HUES48 (cell line): Measurements from ENCODE around the gene SIRT7.
A peak's percentile ranks its signal among the peaks of the same experiment; 100 is the strongest.

ENCODE experiments used
- H3K27ac ChIP-seq: one replicate; pipeline ENCODE4 v1.7.0; 2013; ENCODE audit warnings: low read depth, low read length, inconsistent platforms
- H3K27me3 ChIP-seq: 2 replicates; pipeline ENCODE4 v1.6.1; 2013; ENCODE audit warnings: mild to moderate bottlenecking, low read length; ENCODE audit not compliant: control insufficient read depth, insufficient read depth
- H3K36me3 ChIP-seq: 2 replicates; pipeline ENCODE4 v1.6.1; 2013; ENCODE audit warnings: low read length; ENCODE audit not compliant: control insufficient read depth, insufficient read depth
- H3K4me1 ChIP-seq: 2 replicates; pipeline ENCODE4 v1.6.1; 2013; ENCODE audit warnings: mild to moderate bottlenecking, low read length; ENCODE audit not compliant: control insufficient read depth, insufficient read depth
- H3K4me3 ChIP-seq: 2 replicates; pipeline ENCODE4 v1.5.1; 2013; ENCODE audit warnings: mild to moderate bottlenecking, low read depth, low read length
- H3K9ac ChIP-seq: 2 replicates; pipeline ENCODE4 v1.6.1; 2013; ENCODE audit warnings: mild to moderate bottlenecking, low read depth, low read length, moderate library complexity
- H3K9me3 ChIP-seq: 2 replicates; pipeline ENCODE4 v1.6.1; 2013; ENCODE audit warnings: low read length; ENCODE audit not compliant: control insufficient read depth, insufficient read depth

The SIRT7 gene

GRCh38 chr17:81899514-81900166 lies 18.3 kb downstream of the SIRT7 start:
- Histone ChIP-seq H3K9ac (no peak overlapping the region), H3K27ac (no peak overlapping the region), H3K9me3 (no peaks in the 10 kb centered on the region), H3K4me1 (no peaks in the 10 kb centered on the region), H3K36me3 (peaks cover 53% of the 10 kb centered on the region), H3K27me3 (peaks cover 24% of the 10 kb centered on the region), H3K4me3 (no peak overlapping the region)

- Histone ChIP-seq H3K9me3 (no peaks in the 10 kb centered on the region), H3K36me3 (peaks cover 55% of the 10 kb centered on the region), H3K4me1 (no peaks in the 10 kb centered on the region), H3K4me3 (no peak overlapping the region), H3K27me3 (peaks cover 24% of the 10 kb centered on the region), H3K9ac (no peak overlapping the region), H3K27ac (peak overlapping the region; percentile 27)
These were observed 19.1 kb downstream of the SIRT7 start for GRCh38 chr17:81898885-81899284.

- Histone ChIP-seq H3K27ac (peak overlapping the region; percentile 55), H3K9ac (no peak overlapping the region)
These were observed 19.7 kb downstream of the SIRT7 start for GRCh38 chr17:81898029-81898866.

GRCh38 chr17:81895400-81895799 lies 22.6 kb downstream of the SIRT7 start:
- Histone ChIP-seq H3K36me3 (peaks cover 59% of the 10 kb centered on the region), H3K27ac (no peak overlapping the region), H3K9me3 (no peaks in the 10 kb centered on the region), H3K4me1 (no peaks in the 10 kb centered on the region), H3K27me3 (no peaks in the 10 kb centered on the region), H3K4me3 (no peak overlapping the region), H3K9ac (no peak overlapping the region)

More at GRCh38 chr17:81898029-81898866, 19.7 kb downstream of the SIRT7 start:
- Histone ChIP-seq H3K9me3 (no peaks in the 10 kb centered on the region), H3K27me3 (peaks cover 24% of the 10 kb centered on the region), H3K4me3 (no peak overlapping the region), H3K36me3 (peaks cover 59% of the 10 kb centered on the region), H3K4me1 (no peaks in the 10 kb centered on the region)

- Histone ChIP-seq H3K9ac (peak overlapping the region; percentile 91; the same call in 1 of the 2 replicates), H3K27me3 (no peaks in the 10 kb centered on the region), H3K27ac (peak overlapping the region; percentile 97), H3K36me3 (peaks cover 61% of the 10 kb centered on the region), H3K4me1 (peaks cover 8% of the 10 kb centered on the region; the same call in 1 of the 2 replicates), H3K9me3 (no peaks in the 10 kb centered on the region), H3K4me3 (peak overlapping the region; percentile 84; the same call in 1 of the 2 replicates)
These were observed 26.7 kb downstream of the SIRT7 start for GRCh38 chr17:81891303-81891552.

- peak overlapping the region; percentile 91 for H3K9ac ChIP-seq
- H3K4me3 ChIP-seq = peak overlapping the region; percentile 84
- H3K27ac ChIP-seq = peak overlapping the region; percentile 97
- peaks cover 64% of the 10 kb centered on the region for H3K36me3 ChIP-seq
- H3K9me3 ChIP-seq = no peaks in the 10 kb centered on the region
- H3K27me3 ChIP-seq = no peaks in the 10 kb centered on the region
- peaks cover 8% of the 10 kb centered on the region; the same call in 1 of the 2 replicates for H3K4me1 ChIP-seq
These were observed 27.3 kb downstream of the SIRT7 start for GRCh38 chr17:81890447-81891302.

- H3K4me3 ChIP-seq = no peak overlapping the region
- no peak overlapping the region for H3K9ac ChIP-seq
- H3K27ac ChIP-seq = no peak overlapping the region
- H3K4me1 ChIP-seq = peaks cover 8% of the 10 kb centered on the region; the same call in 1 of the 2 replicates
- H3K27me3 ChIP-seq = no peaks in the 10 kb centered on the region
- peaks cover 67% of the 10 kb centered on the region for H3K36me3 ChIP-seq
- no peaks in the 10 kb centered on the region for H3K9me3 ChIP-seq
These were observed 28.4 kb downstream of the SIRT7 start for GRCh38 chr17:81889602-81890001.

GRCh38 chr17:81888988-81889595 lies 28.9 kb downstream of the SIRT7 start:
- Histone ChIP-seq H3K4me1 (peaks cover 8% of the 10 kb centered on the region; the same call in 1 of the 2 replicates), H3K27ac (no peak overlapping the region), H3K9ac (no peak overlapping the region), H3K4me3 (no peak overlapping the region), H3K9me3 (no peaks in the 10 kb centered on the region), H3K36me3 (peaks cover 67% of the 10 kb centered on the region), H3K27me3 (no peaks in the 10 kb centered on the region)

- H3K9ac ChIP-seq = no peak overlapping the region
- H3K36me3 ChIP-seq = peaks cover 65% of the 10 kb centered on the region
- no peak overlapping the region for H3K27ac ChIP-seq
- no peaks in the 10 kb centered on the region for H3K27me3 ChIP-seq
- peaks cover 8% of the 10 kb centered on the region; the same call in 1 of the 2 replicates for H3K4me1 ChIP-seq
- H3K9me3 ChIP-seq = no peaks in the 10 kb centered on the region
- H3K4me3 ChIP-seq = no peak overlapping the region
These were observed 29.6 kb downstream of the SIRT7 start for GRCh38 chr17:81888105-81888987.
